Stimulated activated CD8-positive, alpha-beta memory T cell treated with anti-CD3 and anti-CD28 coated beads, Interleukin-15, amount 100 ng/mL, for 48 hours (primary cell): ENCODE data around the gene REPIN1.
"Not testable (repeated sequence)": the region's sequence is repeated elsewhere in the genome, so short reads cannot be mapped to it uniquely, and the experiment has no call there.

Experiments used
- DNase-seq, 2 donors: peaks; one replicate each; pipeline ENCODE4 v3.0.0-alpha.2; 2020; ENCODE audit warnings: low read depth in 2 of 2

Gene REPIN1

DNA sequence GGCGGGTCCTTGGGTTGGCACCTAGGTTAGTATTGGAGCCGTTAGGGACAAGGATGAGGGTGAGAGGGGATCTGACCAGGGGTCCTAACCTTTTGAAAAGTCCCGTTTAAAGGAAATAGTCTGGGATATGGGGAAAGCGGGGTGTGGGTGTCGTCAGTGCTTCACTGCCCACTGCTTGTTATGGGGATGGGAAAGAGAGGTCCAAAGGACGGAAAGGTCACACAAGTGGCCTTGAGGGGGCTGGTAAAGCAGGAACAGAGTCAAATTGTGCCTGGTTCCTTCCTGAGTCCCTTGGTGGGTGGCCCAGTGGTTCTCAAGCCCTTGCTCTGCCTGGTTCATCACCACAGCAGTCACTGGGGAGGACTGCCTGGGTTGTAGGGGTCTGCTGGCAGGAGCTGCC lies 7.9 kb downstream of the REPIN1 start:
- DNase-seq, result no peak

DNA sequence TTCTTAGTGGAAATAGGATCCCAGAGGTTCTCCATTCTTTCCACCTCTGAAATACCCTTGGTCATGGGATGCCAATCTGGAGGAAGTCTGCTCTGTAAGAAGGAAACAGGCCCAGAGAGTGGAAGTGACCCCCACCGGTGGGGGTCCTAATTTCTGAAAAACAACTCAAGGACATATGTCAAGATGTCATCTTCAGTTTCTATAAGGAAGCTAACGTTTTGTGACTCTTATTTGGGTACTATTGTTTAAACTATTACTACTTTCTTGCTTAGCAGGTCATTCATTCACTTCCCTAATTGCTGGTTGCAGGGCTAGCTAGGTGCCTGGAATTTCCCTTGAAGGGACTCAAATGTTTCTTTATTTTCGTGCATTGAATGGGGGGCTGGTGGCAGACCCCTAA lies 8.6 kb downstream of the REPIN1 start:
- DNase-seq, result no peak

DNA sequence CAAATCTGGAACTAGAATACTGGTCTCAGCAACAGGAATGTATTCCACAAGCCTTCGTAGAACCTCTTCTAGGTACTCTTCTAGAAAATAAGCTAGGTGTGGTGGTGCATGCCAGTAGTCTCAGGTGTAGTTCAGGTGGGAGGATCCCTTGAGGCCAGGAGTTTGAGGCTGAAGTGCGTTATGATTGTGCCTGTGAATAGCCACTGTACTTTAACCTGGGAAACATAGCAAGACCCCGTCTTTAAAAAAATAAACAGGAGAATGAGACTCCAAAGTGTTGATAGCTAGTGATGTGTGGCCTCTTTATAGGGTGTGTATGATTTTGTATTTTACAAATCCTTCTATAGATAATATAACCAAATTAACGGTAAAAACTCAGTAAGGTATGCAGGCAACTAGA lies 9.0 kb downstream of the REPIN1 start:
- DNase-seq, result no peak

DNA sequence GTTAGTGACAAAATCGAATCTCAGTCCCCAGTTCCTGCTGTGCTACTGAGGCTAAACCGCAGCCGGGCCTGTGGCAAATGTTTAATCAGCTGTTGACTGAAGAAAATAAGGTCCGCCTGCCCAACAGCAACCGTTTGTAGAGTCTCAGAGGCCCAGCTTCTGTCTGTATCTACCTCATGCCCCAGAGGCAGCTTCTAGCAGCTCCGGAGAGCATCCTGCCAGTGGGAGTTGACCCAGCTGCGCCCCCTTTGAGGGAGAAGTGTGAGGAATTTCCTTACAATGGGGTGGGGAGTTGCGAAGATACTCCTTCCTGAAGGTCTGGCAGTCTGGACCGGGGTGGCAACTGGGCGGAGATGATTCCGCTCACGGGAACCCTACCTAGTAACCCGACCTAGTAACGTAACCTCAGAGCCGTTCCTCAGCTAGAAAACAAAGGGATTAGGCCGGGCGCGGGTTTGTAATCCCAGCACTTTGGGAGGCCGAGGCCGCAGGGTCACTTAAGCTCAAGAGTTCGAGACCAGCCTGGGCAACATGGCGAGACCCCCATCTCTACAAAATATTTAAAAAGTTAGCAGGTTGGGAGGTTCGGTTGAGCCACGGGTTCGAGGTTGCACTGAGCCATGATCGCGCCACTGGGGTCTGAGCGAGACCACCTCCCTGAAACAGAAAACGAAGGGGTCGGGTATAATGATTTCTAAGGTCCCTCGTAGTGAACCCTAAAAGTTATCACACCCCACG lies 9.7 kb downstream of the REPIN1 start:
- DNase-seq, result no peak

DNA sequence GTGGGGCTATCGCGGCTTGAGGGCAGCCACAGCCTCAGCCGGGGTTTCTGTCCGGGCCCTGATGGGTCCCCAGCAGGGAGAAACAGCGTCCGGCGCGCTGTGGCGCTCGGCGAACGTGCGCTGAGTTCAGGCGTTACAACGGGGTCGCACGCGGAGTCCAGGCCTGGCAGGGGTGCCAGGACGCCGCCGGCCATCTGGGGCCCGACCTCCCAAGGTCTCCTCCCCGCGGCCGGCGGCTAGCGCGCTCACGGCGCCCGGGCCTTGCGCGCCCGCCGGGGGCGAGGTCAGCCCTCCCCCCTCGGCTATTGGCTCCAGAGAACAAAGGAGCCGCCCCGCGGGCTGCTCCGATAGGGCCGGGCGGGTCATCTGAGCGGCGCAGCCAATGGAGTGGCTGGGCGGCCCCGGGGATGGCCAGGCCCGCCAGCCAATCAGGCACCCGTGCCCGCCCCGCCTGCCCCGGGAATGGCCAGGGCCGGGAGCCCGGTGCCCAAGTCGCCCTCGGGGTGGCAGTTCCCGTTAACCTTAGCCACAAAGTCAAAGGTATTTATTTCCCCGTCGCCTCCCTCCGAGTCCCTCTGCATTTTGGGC lies 10.3 kb downstream of the REPIN1 start, which contains the start of gene ZNF775:
Gene ZNF775 (plus strand): TSS at position 478 of the 588 bp plus-strand sequence. CDS start 9,141 bp downstream, outside the sequence.
- peak; percentile 92 to 93 for DNase-seq

DNA sequence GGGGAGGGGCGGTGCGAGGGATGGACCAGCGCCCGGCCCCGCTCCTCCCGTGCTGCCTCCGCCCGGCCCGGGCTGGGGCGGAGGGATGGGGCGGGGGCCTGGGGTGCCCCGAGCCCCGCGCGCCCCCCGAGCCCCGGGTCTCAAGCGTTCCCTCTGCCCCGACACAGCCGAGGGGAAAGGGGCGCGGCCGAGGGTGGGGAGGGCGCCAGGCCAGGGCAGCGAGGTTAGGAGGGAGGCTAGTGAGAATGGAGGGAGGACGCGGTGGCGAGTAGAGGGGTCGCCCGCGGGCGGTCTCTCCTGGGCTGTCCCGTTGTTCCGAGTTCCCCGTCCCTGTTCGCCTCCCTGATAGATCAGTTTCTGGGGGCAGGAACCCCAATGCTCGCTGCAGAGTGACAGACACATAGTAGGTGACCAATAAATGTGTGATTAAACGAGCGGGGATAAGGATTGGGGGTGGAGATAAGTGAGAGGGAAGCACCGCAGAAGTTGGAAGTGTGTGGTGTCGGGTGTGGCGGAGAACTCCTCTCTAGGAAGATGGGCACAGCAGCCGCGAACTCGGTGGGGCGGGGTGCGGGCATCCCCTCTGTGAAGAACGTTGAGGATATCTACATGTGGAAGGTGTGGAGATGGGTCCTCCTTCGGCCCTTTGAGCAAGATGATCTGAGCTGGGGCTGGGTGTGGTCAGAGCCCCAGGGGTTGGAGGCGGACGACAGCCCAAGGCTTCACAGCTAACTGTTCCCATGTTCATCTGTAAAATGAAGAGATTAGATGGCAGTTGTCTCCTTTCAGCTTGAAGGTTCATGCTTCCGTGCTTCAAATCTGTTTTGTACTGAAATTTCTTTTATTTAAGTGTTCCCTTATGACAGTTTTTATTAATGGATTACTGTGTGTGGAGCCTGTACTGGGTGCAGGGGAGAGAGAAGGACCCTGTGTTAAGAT lies 11.1 kb downstream of the REPIN1 start:
- DNase-seq, result no peak

DNA sequence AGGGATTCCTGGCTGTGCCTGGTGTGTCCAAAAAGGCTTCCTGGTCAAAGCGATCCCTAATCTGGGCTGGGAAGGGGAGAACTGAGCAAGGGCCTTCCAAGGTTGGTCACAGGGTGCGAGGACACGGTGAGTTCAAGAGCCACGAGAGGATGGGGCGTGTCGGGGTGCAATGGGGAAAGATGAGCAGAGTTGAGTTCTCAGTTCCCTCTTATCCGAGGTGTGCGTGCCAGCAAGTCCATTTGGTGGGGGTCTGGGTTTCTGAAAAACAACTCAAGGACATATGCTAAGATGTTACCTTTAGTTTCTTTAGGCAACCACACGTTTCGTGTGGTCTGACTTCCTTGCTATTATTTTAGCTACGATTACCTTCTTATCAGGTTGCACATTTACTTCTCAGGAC lies 11.8 kb downstream of the REPIN1 start:
- no peak for DNase-seq

DNA sequence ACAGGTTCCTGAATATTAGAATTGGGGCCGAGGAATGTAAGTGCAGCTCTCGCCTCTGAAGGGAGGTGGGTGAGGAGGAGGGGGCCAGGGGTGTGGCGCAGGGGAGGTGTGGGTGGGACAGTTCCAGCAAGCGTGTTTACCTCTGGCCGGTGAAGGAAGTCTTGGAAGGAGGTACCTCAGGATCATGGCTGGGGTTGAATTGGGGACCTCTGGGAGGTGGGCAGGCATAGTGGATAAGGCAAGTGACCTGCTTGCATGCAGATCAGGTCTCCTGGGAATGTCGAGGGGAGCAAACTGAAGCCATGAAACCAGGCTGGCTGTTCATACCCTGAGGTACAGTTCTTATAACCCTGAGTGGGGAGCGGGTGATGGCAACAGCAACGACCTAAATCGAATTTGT lies 12.5 kb downstream of the REPIN1 start:
- no peak for DNase-seq

DNA sequence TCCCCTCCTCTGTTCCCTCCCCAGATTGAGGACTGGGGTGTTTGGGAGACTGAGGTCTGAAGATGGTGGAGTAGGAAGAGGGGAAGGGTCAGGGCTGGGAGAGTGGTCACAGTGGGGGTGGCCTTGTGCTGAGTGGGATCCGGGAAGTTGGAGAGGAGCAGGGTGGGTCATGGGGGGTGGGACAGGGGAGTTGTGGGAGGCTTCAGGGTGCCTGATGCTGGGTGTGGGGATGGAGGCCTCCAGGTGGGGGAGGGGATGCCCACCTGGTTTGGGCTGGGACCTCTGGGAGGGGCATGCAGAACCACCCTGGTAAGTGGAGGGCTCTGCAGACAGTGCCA lies 13.1 kb downstream of the REPIN1 start:
- DNase-seq, result no peak

DNA sequence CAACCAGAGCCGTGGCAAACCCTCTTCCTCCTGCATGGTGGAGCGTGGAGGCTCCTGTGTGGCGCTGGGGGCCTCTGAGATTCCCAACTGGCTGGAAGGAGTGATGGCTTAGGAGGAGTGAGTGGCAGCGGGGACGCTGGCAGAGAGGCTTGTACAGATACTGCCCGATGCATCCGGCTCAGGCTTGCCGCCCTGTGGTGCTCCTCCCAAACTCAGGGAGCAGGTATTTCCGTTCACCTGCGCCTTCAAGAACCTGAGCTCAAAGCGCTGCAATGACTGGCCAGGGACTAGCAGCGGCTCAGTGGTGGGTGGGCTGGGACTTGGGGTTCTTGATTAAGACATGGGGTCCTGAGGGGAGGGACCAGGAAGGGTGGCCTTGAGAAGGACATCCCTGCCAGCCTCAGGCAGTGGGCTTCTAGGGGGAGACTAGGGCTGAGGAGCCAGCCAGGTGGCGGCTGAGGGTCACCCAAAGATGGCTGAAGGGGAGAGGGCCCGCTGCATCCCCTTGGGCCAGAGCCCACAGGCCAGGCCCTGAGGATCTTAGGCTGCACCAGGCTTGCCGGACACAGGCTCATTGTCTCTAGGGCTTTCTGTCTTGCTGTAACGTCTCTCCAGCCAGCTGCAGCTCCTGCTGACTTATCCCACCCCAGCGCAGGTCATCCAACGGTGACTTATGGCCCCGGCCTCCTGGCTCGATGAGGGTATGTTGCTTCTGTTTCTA lies 13.7 kb downstream of the REPIN1 start:
- no peak for DNase-seq

DNA sequence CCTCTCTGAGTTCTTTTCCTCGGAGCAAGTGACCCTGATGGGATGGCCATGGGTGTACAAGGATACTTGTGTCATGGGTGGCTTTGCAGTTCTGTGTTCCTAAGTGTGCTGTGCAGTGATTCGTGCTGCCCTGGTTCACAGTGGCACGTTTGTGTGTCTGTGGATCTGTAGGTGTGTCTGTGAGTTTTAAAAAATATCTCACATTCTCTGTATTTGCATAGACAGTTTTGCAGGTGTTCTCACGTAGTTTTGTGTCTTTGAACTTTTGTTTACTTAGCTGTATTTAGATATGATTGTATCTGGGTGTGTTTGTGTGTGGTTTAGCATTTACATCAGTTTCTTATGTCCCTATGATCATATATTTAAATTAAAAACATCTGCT lies 14.2 kb downstream of the REPIN1 start:
- DNase-seq, result no peak

DNA sequence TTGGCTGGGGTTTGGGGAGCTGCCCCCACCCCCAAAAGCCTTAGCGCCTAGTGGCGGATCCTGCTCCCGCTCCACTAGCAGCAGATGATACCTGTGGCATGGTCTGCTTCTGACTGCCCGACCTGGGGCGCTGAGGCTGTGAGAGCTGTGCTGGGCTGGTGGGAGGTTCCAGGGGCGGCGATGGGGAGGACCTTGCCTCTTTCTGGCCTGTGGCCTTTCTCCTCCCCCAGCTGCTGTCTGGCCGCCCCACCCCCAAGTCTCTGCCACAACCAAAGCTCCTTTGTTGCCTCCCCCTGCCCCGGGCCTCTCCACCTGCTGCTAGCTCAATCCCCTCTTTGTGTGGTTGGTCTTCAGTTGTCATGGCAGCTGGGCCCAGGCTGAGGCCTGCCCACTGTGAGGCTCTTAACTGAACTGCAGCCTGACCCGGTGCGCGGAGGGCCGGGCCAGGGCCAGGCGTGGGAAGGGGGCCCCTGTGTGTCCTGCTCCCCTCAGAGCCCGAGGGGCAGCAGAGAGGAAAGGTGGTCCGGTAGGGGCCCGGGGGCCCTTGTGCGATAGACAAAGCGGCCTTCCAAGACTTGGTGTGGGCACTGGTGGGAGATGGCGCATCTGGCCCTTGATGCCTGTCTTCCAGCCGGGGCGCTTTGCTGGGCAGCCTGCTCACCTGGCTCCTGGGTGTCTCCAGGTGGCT lies 15.2 kb downstream of the REPIN1 start:
- DNase-seq, result no peak

DNA sequence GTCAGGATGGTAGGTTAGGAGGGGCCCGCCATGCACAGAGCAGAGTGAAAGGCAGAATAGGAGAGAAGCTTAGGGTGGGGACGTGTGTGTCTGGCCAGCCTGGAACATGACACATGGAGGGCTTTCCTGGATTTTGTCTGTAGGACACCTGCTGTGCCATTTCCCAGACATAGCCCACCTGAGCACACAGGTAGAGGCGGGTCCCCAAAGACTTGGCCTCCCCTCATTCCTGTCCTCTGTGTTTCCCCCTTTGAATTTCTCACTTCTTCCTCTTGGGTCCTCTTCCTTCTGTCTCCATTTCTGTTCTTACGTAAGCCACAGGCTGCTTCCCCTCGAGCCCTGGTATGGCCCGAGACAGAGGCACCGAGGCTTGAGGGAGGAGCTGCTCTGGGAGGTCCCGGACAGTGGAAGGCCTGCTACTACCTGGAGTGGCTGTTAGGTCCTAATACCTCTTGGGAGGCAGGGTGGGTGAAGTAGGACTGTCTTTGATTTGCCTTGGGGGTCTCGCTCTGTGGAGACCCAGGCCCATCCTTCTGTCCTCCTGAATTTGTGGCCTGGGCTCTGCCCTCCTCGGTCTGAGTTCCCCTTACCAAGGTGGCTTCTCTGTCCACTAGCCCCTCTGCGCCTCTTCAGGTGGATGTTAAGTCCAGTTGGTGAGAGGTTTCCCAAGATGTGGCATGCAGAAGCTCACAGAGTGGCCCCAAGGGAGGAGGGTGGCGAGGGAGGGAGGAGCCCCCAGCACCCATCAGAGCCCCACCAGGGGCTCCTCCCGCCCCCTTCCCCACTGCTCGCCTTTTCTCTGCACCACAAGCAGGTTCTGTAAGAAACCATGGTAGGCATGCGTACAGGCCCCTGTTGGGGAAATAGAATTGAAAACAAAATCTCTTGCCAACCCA lies 16.0 kb downstream of the REPIN1 start:
- DNase-seq, result no peak

DNA sequence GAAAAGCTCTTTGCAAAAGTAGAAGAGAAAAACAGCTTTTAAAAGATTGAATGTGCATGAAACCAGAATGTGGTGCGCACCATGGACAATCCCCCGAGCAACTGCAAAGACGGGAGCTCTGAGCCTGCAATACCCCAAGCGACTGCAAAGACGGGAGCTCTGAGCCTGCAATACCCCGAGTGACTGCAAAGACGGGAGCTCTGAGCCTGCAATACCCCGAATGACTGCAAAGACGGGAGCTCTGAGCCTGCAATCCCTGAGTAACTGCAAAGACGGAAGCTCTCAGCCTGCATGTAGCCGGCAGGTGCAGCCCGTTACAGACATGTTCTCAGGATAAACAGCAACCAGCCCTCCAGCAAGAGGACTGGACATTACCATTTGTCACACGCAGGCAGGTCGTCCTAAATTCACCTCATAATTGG lies 16.7 kb downstream of the REPIN1 start:
- DNase-seq, result no peak

DNA sequence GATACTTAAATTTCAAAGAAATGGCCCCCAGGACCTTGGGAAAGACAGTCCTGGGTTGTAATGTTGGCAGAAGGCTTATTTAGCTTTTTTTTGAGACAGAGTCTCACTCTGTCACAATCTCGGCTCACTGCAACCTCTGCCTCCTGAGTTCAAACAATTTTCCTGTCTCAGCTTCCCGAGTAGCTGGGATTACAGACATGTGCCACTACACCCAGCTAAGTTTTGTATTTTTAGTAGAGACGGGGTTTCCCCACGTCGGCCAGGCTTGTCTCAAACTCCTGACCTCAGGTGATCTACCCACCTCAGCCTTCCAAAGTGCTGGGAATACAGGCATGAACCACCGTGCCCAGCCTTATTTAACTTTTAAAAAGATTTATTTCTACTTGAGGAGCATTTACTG lies 17.3 kb downstream of the REPIN1 start:
- DNase-seq, result not testable (repeated sequence)

DNA sequence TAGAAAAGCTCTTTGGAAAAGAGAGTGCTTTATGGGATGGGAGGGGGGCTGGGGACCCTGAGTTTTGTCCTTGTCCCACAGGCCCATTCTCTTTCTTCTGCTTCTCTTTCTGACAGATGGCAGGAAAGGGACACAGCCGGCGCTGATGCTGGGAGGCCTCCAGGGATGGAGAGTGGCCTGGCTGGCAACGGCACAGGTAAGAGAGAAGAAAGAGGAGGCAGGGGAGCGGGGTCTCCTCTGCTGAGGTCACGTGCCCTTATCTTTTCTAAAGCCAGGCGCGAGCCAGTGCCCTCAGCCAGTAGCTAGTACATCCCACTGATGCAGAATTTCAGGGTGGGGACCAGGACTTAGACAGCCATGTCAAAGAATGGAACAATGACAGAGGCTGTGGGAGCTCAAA lies 19.7 kb downstream of the REPIN1 start:
- DNase-seq, result no peak

DNA sequence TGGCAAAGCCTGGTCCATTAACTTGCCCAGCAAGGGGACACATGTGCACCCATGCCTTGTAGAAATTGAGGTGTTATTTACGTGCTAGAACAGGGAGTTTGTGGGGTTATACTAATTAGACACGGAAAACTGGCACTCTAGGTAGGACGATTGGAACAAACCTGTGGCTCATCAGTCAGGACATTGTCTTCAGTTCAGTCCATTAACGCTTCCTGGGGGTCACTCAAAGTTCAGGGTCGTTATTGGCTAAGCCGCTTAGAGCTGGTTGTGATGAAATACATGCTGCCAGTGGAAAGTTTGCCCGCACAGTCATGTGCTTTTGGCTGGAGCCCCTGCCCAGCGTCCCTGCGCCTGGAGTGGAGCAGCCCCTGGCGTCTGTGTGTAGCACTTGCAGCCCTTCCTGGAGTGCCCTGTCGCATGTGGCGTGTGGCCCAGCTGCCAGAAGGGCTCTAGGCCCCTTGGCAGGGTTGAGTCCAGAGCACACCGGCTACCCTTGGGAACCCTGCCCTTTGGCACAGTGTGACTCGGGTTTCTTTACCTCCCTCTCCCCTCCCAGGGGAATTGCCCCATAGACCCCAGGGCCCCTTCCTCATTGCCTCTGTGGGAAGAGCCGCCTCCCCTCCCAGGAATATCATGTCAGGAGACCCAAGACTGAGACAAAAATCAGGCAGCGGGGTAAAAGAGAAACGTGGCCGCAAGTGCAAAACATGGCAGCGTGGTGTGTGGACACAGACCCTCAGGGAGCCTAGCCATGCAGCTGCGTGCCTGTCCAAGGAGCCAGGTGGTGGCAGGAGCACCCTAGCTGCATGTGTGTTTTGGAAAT lies 20.3 kb downstream of the REPIN1 start:
- no peak for DNase-seq

DNA sequence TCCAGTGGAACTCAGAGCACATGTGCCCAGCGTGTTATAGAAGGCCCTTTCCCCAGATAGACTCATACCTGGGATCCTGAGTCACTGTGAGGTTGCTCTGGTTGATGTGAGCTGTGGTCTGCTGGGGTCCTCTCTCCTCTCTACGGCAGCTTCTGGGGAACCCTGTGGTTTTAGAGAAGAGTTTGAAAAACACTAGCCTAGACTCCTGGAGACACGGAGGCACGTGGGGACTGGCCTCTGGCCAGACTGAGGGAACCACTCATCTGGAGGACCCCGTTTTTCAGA lies 20.9 kb downstream of the REPIN1 start:
- peak in 1 of 2 donors; percentile 47 for DNase-seq

DNA sequence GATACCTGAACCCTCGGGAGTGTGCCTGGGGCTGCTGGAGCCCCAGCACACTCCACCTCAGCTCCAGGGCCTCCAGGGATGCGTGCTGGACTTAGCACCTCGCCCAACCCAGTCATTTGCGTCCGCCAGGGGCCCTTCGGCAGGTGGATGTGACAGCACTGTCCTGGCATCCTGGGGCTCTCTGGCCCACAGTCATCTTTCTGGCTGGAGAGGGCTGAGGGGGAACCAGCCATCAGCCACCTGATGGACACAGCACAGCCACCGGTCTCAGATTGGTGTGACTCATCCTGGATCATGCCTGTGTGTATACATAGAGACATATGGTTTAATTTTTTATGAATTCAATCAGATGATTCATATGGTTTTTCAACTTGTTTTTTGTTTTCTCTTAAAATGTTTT lies 21.6 kb downstream of the REPIN1 start:
- no peak for DNase-seq

DNA sequence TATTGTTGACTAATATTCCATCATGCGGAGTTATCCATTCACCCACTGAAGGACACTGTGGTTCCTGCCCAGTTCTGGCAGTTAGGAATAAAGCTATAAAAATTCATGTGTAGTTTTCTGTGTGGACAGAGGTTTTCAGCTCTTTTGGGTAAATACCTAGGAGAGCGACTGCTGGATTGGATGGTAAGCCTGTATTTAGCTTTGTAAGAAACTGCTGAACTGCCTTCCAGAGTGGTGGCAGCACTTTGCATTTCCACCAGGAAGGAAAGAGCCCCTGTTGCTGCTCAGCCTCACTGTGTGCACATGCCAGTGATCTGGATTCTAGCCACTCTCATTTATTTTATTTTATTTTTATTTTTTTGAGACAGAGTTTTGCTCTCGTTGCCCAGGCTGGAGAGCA lies 24.7 kb downstream of the REPIN1 start:
- DNase-seq, result no peak
